IMR-90 (cell line): ENCODE results near the gene C13orf46.

Source experiments
- BHLHE40 ChIP-seq: fragments of 150-350 bp; IDR thresholded peaks from 2 replicates; pipeline ENCODE4 v1.6.1; 2016; ENCODE audit warnings: mild to moderate bottlenecking, low read depth, low read length
- CEBPB ChIP-seq: IDR thresholded peaks from 2 replicates; pipeline ENCODE4 v1.6.1; 2012; ENCODE audit warnings: low read depth, low read length, improper control_type of control experiment
- MAFK ChIP-seq: IDR thresholded peaks from 2 replicates; pipeline ENCODE4 v1.6.1; 2012; ENCODE audit warnings: low read depth, low read length, improper control_type of control experiment
- MAZ ChIP-seq: IDR thresholded peaks from 2 replicates; pipeline ENCODE4 v1.6.1; 2012; ENCODE audit warnings: low read depth, mild to moderate bottlenecking, low read length, improper control_type of control experiment, moderate library complexity, borderline replicate concordance
- NFE2L2 ChIP-seq: fragments of 150-350 bp; IDR thresholded peaks from 2 replicates; pipeline ENCODE4 v1.6.1; 2016; ENCODE audit warnings: low read depth, mild to moderate bottlenecking, low read length
- POLR2A ChIP-seq: IDR thresholded peaks from 2 replicates; pipeline ENCODE4 v1.6.1; 2012; ENCODE audit warnings: mild to moderate bottlenecking, low read depth, low read length
- RAD21 ChIP-seq: IDR thresholded peaks from 2 replicates; pipeline ENCODE4 v1.6.1; 2012; ENCODE audit warnings: low read length, improper control_type of control experiment
- RCOR1 ChIP-seq: IDR thresholded peaks from 2 replicates; pipeline ENCODE4 v1.6.1; 2012; ENCODE audit warnings: mild to moderate bottlenecking, low read length, improper control_type of control experiment; ENCODE audit not compliant: insufficient replicate concordance
- RFX5 ChIP-seq: IDR thresholded peaks from 2 replicates; pipeline ENCODE4 v1.8.0; 2012; ENCODE audit warnings: low read depth, mild to moderate bottlenecking, low read length, moderate library complexity
- SMC3 ChIP-seq: fragments of 150-350 bp; IDR thresholded peaks from 2 replicates; pipeline ENCODE4 v1.6.1; 2016; ENCODE audit warnings: low read depth, mild to moderate bottlenecking, antibody characterized with exemption, low read length, moderate library complexity
- TF ChIP-seq, protein P1 (sequence below): conservative IDR thresholded peaks from 2 replicates; pipeline ENCODE4 v1.5.1; 2012; ENCODE audit warnings: mild to moderate bottlenecking, low read depth, low read length, improper control_type of control experiment
- TF ChIP-seq, protein P2 (sequence below): fragments of 150-350 bp; IDR thresholded peaks from 2 replicates; pipeline ENCODE4 v1.6.1; 2017; ENCODE audit warnings: mild to moderate bottlenecking, antibody characterized with exemption, low read length, low read depth
- TF ChIP-seq, protein P3 (sequence below): fragments of 150-350 bp; IDR thresholded peaks from 2 replicates; pipeline ENCODE4 v1.6.1; 2016; ENCODE audit warnings: low read depth, mild to moderate bottlenecking, low read length, moderate library complexity, borderline replicate concordance

DNA sequence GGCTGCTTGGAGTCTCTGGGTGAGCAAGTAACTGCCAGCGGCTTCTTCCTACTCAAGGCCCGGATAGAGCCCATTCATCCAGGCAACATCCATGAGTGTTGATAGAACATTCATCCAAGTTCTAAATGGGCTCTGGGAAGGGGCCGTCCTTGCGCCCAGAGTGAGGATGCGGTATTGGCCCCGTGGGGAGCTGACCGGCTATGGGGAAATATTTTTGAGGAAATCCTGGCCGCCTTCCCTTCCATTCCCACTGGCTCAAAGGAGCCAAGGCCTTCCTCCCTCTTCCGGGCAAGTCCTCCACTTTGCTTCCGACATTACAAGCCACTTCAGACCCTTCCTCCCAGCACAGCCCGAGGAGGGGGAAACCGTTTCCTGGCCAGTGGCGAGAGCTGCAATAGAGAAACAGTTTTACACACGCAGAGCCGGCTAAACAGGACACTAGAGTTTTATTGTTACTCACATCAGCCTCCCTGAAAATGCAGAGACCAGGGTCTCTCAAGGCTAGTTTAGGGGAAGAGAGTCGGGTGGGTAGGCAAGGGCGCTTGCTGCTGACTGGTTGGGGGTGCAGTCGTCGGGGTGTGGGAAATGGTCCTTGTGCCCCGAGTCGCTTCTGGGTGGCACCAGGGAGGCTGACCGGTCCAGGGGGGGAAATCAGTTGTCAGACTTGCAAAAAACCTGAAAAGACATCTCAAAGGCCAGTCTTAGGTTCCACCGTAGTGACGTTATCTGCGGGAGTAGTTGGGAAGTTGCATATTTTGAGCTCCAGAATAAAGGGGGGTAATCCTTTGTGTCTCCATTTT is 37.5 kb downstream of the C13orf46 start:
- TF ChIP-seq, protein P1, sequence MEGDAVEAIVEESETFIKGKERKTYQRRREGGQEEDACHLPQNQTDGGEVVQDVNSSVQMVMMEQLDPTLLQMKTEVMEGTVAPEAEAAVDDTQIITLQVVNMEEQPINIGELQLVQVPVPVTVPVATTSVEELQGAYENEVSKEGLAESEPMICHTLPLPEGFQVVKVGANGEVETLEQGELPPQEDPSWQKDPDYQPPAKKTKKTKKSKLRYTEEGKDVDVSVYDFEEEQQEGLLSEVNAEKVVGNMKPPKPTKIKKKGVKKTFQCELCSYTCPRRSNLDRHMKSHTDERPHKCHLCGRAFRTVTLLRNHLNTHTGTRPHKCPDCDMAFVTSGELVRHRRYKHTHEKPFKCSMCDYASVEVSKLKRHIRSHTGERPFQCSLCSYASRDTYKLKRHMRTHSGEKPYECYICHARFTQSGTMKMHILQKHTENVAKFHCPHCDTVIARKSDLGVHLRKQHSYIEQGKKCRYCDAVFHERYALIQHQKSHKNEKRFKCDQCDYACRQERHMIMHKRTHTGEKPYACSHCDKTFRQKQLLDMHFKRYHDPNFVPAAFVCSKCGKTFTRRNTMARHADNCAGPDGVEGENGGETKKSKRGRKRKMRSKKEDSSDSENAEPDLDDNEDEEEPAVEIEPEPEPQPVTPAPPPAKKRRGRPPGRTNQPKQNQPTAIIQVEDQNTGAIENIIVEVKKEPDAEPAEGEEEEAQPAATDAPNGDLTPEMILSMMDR = no peak
- TF ChIP-seq POLR2A = no peak
- no peak for TF ChIP-seq CEBPB
- no peak for TF ChIP-seq RFX5
- TF ChIP-seq MAZ = no peak
- TF ChIP-seq, protein P2, sequence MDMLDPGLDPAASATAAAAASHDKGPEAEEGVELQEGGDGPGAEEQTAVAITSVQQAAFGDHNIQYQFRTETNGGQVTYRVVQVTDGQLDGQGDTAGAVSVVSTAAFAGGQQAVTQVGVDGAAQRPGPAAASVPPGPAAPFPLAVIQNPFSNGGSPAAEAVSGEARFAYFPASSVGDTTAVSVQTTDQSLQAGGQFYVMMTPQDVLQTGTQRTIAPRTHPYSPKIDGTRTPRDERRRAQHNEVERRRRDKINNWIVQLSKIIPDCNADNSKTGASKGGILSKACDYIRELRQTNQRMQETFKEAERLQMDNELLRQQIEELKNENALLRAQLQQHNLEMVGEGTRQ = no peak
- no peak for TF ChIP-seq MAFK
- no peak for TF ChIP-seq BHLHE40
- TF ChIP-seq SMC3 = no peak
- no peak for TF ChIP-seq RAD21
- TF ChIP-seq NFE2L2 = no peak
- TF ChIP-seq, protein P3, sequence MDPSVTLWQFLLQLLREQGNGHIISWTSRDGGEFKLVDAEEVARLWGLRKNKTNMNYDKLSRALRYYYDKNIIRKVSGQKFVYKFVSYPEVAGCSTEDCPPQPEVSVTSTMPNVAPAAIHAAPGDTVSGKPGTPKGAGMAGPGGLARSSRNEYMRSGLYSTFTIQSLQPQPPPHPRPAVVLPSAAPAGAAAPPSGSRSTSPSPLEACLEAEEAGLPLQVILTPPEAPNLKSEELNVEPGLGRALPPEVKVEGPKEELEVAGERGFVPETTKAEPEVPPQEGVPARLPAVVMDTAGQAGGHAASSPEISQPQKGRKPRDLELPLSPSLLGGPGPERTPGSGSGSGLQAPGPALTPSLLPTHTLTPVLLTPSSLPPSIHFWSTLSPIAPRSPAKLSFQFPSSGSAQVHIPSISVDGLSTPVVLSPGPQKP = no peak
- TF ChIP-seq RCOR1 = no peak
